Smooth muscle cell (in vitro differentiated cells): Measurements from ENCODE around the gene EYA4. TPM values are rescaled to one million over a fixed set of nuclear protein-coding genes. Genes with fewer than 3 reads are reported as not detected.

Experiments
- DNase-seq: peaks from one replicate; lab custom pipeline; 2025; ENCODE audit not compliant: unreplicated experiment; lab: John Stamatoyannopoulos, UW
- H2AFZ ChIP-seq: fragments of 200-600 bp; sonication (generic); 2 replicates; pipeline ENCODE4 v1.6.0; 2016; ENCODE audit warnings: antibody characterized with exemption, low read depth, mild to moderate bottlenecking
- H3F3A ChIP-seq: fragments of 200-600 bp; sonication (generic); 2 replicates; pipeline ENCODE4 v1.6.0; 2017; ENCODE audit warnings: antibody characterized with exemption, low read depth
- H3K27ac ChIP-seq: fragments of 200-600 bp; sonication (generic); 2 replicates; pipeline ENCODE4 v1.5.1; 2016; ENCODE audit warnings: low read depth, mild to moderate bottlenecking
- H3K27me3 ChIP-seq: fragments of 200-600 bp; sonication (generic); 2 replicates; pipeline ENCODE4 v1.6.1; 2016; ENCODE audit warnings: low read depth, mild to moderate bottlenecking
- H3K36me3 ChIP-seq: fragments of 200-600 bp; sonication (generic); 2 replicates; pipeline ENCODE4 v1.5.1; 2016; ENCODE audit warnings: low read depth
- H3K4me1 ChIP-seq: fragments of 200-600 bp; sonication (generic); 2 replicates; pipeline ENCODE4 v1.5.1; 2016; ENCODE audit warnings: low read depth
- H3K4me2 ChIP-seq: fragments of 200-600 bp; sonication (generic); 2 replicates; pipeline ENCODE4 v1.6.0; 2016; ENCODE audit warnings: mild to moderate bottlenecking
- H3K4me3 ChIP-seq: fragments of 200-600 bp; sonication (generic); 2 replicates; pipeline ENCODE4 v1.5.1; 2016; ENCODE audit warnings: mild to moderate bottlenecking
- H3K79me2 ChIP-seq: fragments of 200-600 bp; sonication (generic); 2 replicates; pipeline ENCODE4 v1.6.0; 2016; ENCODE audit warnings: low read depth, mild to moderate bottlenecking
- H3K9ac ChIP-seq: fragments of 200-600 bp; sonication (generic); 2 replicates; pipeline ENCODE4 v1.6.0; 2016; ENCODE audit warnings: low read depth
- H3K9me3 ChIP-seq: fragments of 200-600 bp; sonication (generic); replicated peaks from 2 replicates; pipeline ENCODE4 v1.5.1; 2016; ENCODE audit warnings: low read depth
- H4K20me1 ChIP-seq: fragments of 200-600 bp; sonication (generic); 2 replicates; pipeline ENCODE4 v1.6.0; 2016; ENCODE audit warnings: low read depth
- WGBS: methylation state at CpG from one replicate; pipeline ENCODE4 v1.1.7; 2016; ENCODE audit warnings: low lambda C conversion rate; 5-methylcytosine and 5-hydroxymethylcytosine counted together
- polyA plus RNA-seq: library from polyadenylated mRNA; unstranded; fragments of >200 nt; fragmentation: Nextera tagmentation; extraction: Ambion mirVana; gene quantifications from 2 replicates; pipeline ENCODE4 v1.2.1, GENCODE V29; 2016
- total RNA-seq: library from RNA; depleted of rRNA; stranded (reverse); fragments of >200 nt; gene quantifications from 2 replicates; pipeline ENCODE4 v1.2.3, GENCODE V29; 2014
- TF ChIP-seq, protein P1 (sequence below): fragments of 200-600 bp; sonication (generic); IDR thresholded peaks from 2 replicates; pipeline ENCODE4 v1.5.1; 2017; ENCODE audit warnings: borderline replicate concordance, mild to moderate bottlenecking, antibody characterized with exemption; ENCODE audit not compliant: insufficient read depth, poor library complexity, severe bottlenecking

Gene EYA4
- total and polyA plus RNA-seq, 2 experiments from 2014 or later, result 1.3 TPM; not detected in 1

DNA sequence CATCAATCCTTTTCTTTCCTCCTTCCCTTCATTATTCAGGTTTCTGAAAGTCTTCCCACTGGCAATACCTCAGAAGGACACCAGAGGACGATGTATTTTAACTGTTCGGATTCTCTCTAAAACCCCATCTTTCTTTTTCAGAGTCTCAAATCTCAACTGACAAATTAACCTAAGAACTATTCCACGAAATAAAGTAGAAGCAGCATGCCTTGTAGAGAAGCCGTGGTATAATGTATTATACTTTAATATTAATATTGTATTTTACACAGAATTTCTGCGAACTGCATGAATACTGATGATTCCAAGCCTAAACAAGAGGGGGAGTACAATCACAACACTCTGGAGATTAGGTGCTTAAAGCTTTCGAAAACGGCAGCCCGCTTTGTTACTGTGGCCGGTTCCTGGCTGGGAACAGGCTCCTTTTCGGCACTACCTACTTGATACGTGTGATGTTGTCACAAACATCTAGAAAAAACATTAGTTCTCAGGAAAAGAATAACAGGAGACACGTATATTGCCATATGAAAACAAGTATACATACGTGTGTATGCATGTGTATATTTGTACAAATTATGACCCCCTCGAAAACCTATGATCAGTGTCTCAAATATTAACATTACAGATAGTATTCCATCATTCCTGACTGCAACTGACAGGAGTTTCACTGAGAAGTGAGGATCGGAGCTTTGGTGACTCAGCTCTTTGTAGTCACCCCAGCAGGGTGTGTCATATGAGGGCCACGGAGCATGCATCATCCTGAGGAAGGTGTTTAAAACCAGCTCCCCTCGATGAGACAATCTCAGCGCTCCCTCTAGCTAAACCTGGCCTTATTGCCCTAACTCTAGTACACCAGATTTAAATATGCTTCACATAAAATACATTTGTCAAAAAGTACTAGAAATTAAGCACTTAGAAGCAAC is 328.1 kb downstream of the EYA4 start:
- Histone ChIP-seq H3K27me3 (peaks cover 10% of the 10 kb centered on the region), H2AFZ (peak overlapping the region; percentile 93), H3K36me3 (no peaks in the 10 kb centered on the region), H4K20me1 (no peaks in the 10 kb centered on the region), H3K4me2 (peak overlapping the region; percentile 92), H3K4me3 (peak overlapping the region; percentile 64), H3K79me2 (no peaks in the 10 kb centered on the region), H3K27ac (peak overlapping the region; percentile 41), H3K4me1 (no peaks in the 10 kb centered on the region), H3K9ac (peak overlapping the region; percentile 30), H3K9me3 (no peaks in the 10 kb centered on the region), H3F3A (no peaks in the 10 kb centered on the region)
- DNase-seq, result no peak
- TF ChIP-seq, protein P1, sequence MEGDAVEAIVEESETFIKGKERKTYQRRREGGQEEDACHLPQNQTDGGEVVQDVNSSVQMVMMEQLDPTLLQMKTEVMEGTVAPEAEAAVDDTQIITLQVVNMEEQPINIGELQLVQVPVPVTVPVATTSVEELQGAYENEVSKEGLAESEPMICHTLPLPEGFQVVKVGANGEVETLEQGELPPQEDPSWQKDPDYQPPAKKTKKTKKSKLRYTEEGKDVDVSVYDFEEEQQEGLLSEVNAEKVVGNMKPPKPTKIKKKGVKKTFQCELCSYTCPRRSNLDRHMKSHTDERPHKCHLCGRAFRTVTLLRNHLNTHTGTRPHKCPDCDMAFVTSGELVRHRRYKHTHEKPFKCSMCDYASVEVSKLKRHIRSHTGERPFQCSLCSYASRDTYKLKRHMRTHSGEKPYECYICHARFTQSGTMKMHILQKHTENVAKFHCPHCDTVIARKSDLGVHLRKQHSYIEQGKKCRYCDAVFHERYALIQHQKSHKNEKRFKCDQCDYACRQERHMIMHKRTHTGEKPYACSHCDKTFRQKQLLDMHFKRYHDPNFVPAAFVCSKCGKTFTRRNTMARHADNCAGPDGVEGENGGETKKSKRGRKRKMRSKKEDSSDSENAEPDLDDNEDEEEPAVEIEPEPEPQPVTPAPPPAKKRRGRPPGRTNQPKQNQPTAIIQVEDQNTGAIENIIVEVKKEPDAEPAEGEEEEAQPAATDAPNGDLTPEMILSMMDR, result peak; percentile 88
- 7% methylated on average over 18 of the region's 18 CpGs for WGBS

DNA sequence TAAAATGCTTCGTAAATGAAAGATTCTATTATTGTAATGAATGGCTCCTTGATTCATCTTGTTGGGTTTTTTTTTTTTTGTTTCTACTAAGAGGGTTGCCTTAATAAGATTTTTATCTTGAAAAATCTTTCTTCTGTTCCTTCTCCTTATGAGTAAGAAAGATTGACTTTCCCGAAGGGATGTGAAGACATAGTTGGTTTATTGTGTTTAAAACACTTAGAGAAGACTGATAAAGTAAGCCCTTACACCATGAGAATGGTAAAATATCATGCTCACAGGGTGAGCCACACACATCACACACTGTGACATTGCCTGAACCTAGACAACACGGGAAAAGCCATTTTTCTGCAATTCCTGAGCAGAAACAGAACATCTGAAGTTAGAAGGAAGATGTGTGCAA is 330.5 kb downstream of the EYA4 start:
- WGBS, result 57% methylated on average over 3 of the region's 3 CpGs
- no peak overlapping the region for H3K27ac ChIP-seq

DNA sequence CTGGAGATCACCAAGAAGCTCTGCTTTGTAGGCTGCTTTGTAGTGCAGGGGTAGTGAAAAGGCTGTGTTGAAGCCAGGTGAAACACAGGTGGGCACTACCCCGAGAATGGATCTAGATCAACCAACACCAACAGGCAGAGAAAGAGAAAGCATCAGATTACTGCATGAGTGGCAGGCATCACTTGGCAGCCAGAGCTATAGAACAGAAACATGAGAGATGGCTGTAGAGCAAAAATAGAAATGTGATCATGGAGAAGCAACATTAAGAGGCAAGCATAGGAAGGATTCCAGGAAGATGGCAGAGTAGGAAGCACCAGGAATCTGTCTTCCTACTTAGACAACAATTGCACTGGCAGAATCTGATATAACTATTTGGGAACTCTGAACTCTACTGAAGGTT is 336.7 kb downstream of the EYA4 start:
- Histone ChIP-seq H3K4me1 (no peaks in the 10 kb centered on the region), H3K9ac (no peak overlapping the region), H3K27me3 (no peaks in the 10 kb centered on the region), H3K27ac (no peak overlapping the region), H3K4me3 (no peak overlapping the region), H4K20me1 (no peaks in the 10 kb centered on the region), H3K4me2 (no peak overlapping the region), H2AFZ (no peak overlapping the region), H3K9me3 (no peaks in the 10 kb centered on the region), H3K79me2 (no peaks in the 10 kb centered on the region), H3K36me3 (no peaks in the 10 kb centered on the region), H3F3A (no peaks in the 10 kb centered on the region)
- TF ChIP-seq, protein P1, result no peak
- 97% methylated on average over 1 of the region's 1 CpG for WGBS
- DNase-seq, result no peak

More for the DNA sequence above, 330.5 kb downstream of the EYA4 start:
- H4K20me1 ChIP-seq, result no peaks in the 10 kb centered on the region
- no peaks in the 10 kb centered on the region for H3K9me3 ChIP-seq
- H3K9ac ChIP-seq, result no peak overlapping the region
- no peaks in the 10 kb centered on the region for H3K27me3 ChIP-seq
- H2AFZ ChIP-seq, result no peak overlapping the region
- no peak overlapping the region for H3K4me2 ChIP-seq
- H3K36me3 ChIP-seq, result no peaks in the 10 kb centered on the region
- H3K79me2 ChIP-seq, result no peaks in the 10 kb centered on the region
- no peak for DNase-seq
- no peaks in the 10 kb centered on the region for H3K4me1 ChIP-seq
- TF ChIP-seq, protein P1, result no peak
- H3F3A ChIP-seq, result no peaks in the 10 kb centered on the region
- no peak overlapping the region for H3K4me3 ChIP-seq
